AG10803 (cell line): ENCODE measurements around the gene PEX6.

Source experiments
- DNase-seq: peaks from one replicate; pipeline ENCODE4 v3.0.0; 2010; ENCODE audit warnings: low read depth
- H3K4me3 ChIP-seq: 2 replicates; pipeline ENCODE4 v1.5.1; 2011; ENCODE audit warnings: mild to moderate bottlenecking, low read length, control low read depth
- TF ChIP-seq, protein P1 (sequence below): conservative IDR thresholded peaks from 2 replicates; pipeline ENCODE4 v1.5.1; 2011; ENCODE audit warnings: mild to moderate bottlenecking, low read length, control low read depth, inconsistent platforms

Gene PEX6

DNA sequence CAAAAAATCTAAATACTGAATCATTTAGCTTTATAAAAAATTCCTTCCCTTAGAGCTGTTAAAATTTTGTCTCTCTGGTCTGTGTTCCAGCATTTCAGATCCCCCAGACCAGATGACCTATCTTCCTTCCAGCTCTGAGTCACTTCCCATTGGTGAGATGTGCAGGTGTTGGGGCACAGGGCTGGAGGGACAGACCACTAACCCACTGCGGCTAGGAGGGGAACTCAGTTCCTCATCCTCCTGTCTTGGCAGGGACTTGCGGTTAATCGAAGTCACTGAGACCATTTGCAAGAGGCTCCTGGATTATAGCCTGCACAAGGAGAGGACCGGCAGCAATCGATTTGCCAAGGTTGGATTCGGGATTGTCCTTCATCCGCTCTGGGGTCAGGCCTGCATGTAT, 43.7 kb downstream of the PEX6 start:
- TF ChIP-seq, protein P1, sequence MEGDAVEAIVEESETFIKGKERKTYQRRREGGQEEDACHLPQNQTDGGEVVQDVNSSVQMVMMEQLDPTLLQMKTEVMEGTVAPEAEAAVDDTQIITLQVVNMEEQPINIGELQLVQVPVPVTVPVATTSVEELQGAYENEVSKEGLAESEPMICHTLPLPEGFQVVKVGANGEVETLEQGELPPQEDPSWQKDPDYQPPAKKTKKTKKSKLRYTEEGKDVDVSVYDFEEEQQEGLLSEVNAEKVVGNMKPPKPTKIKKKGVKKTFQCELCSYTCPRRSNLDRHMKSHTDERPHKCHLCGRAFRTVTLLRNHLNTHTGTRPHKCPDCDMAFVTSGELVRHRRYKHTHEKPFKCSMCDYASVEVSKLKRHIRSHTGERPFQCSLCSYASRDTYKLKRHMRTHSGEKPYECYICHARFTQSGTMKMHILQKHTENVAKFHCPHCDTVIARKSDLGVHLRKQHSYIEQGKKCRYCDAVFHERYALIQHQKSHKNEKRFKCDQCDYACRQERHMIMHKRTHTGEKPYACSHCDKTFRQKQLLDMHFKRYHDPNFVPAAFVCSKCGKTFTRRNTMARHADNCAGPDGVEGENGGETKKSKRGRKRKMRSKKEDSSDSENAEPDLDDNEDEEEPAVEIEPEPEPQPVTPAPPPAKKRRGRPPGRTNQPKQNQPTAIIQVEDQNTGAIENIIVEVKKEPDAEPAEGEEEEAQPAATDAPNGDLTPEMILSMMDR, result no peak
- DNase-seq, result no peak
- no peak overlapping the region for H3K4me3 ChIP-seq

DNA sequence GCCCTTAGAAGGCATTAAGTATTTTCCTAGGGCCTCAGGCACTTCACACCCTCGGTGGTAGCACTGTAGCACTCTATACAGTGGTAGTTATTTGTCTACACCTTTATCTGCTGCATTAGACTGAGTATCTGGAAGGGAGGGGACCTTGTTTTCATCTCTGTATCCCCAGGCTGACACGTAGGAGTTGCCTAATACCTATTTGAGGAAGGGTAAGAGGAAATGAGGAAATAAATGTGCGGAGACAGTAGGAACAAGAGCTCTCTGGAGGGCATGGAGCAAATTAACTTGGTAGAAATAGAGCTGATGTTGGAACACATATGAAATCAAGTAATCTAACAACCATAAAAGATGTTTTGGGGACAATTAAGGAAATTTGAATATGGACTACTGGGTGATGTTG, 45.8 kb downstream of the PEX6 start:
- no peak overlapping the region for H3K4me3 ChIP-seq
- TF ChIP-seq, protein P1, result no peak
- DNase-seq, result no peak

DNA sequence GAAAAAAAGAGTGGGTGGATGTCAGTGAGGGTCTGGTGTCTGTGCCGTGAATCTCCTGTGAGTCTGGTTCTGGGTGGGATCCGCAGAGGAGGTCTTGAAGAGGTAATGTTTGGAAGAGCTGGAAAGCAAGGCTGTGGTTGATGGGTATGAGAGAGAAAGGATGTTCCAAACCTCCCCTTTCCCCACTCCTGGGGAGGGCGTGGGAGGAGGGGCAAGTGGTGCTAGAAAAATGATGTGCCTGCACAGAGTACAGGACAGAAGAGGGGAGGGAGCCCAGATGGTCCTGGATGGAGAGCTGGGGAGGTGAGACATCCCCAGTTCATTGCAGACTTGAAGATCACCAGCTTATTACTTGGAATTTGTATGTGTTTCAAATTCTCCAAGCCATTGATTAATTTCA, 46.6 kb downstream of the PEX6 start:
- TF ChIP-seq, protein P1, result no peak
- no peak for DNase-seq
- H3K4me3 ChIP-seq, result no peak overlapping the region

DNA sequence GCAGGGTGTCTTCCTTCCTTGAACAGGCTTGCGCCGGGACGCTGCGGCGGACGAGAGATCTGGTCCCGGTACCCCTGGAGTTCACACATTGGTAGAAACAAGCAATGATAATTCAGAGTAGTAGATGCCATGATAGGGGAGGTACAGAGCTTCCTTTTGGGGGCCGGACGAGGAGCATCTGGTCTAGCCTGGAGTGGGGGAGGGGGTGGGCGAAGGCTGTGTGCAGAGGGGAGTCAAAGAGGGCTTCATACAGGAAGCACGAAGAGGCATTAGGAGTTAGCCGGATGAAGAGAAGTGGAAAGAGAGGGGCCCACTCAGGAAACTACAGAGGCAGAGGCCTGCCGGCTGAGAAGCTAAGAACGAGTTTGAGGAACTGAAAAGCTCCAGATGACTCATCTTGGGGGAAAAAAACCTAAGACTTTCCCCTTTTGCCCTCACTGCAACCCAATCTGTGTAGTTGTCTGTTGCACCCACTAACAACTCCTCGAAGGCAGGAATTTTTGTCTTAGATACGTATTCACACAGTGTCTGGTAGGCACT, 49.1 kb downstream of the PEX6 start:
- H3K4me3 ChIP-seq, result peak overlapping the region; percentile 83
- DNase-seq, result peak; percentile 66
- TF ChIP-seq, protein P1, result no peak

DNA sequence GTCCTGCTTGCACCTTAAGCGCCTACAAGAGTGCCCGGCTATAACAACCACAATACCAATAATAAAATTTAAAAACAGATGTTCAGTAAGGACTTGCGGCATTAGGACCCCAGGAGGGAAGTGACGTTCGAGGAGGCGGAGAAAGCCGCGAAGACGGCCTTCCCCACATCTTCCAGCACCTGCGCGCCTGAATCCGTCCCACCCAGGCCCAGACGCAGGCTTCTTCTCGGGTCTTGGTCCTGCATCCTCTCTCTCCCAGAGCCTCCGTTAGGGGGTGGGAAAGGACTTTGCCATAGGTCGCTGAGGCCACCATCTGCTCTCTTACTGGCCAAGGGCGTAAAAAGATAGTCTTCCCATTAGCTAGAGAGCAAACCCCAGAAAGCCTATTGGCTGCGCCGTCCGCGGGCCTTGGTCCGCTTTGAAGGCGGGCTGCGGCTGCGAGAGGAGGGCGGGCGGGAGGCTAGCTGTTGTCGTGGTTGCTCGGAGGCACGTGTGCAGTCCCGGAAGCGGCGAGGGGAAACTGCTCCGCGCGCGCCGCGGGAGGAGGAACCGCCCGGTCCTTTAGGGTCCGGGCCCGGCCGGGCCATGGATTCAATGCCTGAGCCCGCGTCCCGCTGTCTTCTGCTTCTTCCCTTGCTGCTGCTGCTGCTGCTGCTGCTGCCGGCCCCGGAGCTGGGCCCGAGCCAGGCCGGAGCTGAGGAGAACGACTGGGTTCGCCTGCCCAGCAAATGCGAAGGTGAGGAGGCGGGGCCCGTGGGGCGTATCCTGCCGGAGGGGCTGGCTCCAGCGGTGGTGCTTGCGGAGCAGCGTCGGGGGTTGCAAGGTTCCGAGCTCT, 49.8 kb downstream of the PEX6 start, which contains the start of gene CNPY3:
Gene CNPY3 (plus strand): TSS at position 495 of the 835 bp plus-strand sequence. CDS start 91 bp downstream, at position 586.
- peak within 1 kb of the TSS; percentile 83 for H3K4me3 ChIP-seq
- TF ChIP-seq, protein P1, result 0 out of 2 replicates have a peak, but pooled peaks have one; percentile 7
- peak; percentile 96 for DNase-seq

GRCh38 chr6:42925248-42925857, 53.6 kb downstream of the PEX6 start:
- TF ChIP-seq, protein P1, result no peak
- DNase-seq, result no peak
- H3K4me3 ChIP-seq, result no peak overlapping the region
